Measurements from ENCODE around the gene ERFL.
"Not testable (repeated sequence)": the region's sequence is repeated elsewhere in the genome, so short reads cannot be mapped to it uniquely, and the experiment has no call there.

The ERFL gene

DNA sequence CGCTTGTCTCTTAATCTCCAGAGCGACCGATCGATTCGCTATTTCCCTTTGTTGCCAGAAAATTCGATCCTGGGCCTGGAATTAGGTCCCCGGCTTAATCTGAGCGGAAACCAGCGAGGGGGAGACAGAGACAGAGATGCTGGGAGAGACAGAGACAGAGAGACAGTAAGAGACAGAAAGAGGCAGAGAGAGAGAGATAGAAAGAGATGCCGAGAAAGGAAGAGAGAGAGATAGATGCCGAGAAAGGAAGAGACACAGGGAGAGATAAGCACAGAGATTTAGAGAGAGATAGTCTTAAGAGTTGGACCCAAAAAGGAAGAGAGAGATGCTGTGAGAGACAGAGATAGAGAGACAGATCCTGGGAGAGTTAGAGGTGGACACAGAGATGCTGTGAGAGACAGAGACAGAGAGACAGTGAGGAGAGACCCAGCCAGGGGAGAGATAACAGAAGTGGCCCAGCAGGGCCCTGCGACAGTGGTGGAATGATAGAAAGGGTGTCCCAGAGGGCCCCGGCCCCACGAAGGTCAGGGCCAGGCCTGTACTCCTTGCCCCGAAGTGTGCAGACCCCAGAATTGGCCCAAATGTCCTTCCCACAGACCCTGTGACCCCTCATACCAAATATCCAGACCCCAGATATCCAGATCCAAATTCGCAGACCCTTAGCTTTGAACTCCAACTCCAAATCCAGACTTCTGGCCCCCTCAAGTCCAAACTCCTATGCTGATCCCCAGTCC lies 1.3 kb downstream of the ERFL start:
- no peak for DNase-seq

DNA sequence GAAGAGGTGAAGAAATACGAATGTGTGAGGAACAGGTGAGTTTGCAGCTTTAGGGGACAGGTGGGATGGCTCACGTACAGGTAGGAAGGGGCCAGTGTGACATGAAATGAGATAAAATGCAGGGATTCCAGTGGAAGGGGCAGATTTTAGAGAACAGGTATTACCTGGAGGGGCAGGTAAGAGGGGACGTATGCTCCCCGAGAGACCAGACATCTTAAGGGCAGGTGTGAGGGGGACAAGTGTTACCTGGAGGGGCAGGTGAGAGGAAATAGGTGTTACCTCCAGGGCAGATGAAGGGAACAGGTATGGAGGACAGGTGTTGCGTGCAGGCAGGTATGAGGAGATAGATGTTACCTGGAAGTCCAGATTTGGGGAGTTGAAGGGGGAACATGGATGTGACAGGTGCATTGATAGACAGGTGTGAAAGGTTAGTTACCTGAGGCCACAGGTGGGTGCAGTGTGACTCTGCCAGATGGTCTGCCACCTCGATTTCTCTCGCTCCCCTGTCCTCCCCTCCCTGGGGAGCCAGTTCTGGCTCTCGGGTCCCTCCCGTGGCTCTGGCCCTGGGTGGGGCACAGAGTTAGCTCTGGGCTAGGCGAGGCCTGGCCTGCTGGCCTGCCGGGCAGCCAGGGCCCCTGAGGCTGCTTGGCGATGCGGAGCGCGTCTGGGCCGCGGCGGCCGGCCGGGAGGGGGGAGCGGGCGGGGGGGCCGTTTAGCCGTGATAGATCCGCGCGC lies 2.1 kb downstream of the ERFL start:
- no peak for DNase-seq

DNA sequence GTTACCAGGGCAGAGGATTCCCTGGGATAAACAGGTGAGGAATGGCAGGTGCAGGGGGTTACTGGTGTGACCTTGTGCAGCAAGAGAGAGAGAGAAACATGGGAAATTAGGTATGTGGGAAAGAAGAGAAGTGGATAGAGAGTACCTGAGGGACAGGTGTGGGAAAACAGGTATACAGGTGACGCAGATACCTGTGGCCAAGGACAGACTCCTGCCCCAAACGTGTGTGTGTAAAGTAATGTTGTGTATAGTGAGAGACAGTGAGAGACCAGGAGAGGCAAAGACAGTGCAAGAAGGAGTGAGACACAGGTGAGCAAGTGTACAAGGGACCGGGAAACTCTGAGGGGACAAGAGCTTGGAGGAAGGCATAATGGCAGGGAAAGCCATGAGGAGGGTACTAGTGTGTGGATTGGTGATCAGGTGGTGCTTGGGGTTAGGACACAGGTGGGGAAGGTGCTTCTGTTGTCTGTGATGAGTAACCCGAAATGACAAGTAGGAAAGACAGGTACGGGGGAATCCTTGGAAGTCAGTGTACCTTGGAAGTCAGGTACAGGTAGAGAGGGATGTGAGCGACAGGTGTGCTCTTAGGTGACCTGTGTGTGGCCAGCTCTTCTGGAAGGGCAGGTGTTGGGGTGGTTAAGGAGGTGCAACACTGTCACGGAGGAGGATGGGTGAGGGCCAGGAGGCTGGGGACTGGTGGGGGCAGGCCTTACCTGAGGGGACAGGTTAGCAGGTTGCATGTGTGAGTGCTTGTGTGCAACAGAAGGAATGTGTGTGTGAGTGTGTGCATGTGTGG lies 2.8 kb downstream of the ERFL start:
- no peak for DNase-seq

DNA sequence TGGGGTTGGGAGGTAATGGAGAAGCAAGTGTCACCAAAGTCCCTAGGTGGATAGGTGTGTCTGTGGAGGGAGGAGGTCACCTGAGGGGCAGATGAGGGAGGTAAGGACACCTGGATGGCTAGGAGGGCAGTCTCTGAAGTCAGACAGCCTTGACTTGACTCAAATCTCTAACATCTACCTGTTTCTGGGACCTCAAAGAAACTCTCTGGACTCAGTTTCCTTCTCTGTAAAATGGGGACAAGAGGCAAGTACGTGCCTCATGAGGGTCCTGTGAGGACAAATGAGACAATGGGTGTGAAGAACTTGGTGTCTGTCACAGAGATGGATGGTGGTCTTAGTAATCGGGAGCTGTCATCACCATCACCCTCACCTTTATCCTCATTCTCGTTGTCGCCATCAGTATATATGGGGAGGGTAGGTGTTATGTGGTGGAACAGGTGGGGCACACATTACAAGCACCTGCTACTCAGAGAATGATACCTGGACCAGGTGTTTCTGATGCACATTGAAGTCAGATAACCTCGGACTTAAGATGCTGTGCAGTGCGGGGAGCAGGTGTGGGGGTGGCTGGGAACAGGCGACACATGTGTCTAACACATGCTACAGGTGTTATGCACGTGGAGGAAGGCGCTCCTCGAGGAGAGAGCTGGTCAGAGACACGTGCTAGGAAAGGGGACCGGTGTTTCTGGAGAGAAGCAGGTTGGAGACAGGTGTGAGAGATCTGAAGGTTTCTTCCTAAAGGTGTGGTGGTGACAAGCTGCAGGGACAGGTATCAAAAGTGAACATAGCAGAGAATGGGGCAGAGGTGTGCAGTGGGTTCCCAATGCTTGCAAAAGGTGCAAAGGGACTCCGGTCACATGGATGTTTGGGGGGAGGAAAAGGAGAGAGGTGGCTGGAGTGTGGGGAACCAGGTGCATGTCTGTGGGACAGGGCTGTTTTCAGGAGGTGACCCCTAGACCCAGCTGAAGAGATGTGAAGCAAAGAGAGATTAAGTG lies 3.8 kb downstream of the ERFL start:
- DNase-seq, result no peak

DNA sequence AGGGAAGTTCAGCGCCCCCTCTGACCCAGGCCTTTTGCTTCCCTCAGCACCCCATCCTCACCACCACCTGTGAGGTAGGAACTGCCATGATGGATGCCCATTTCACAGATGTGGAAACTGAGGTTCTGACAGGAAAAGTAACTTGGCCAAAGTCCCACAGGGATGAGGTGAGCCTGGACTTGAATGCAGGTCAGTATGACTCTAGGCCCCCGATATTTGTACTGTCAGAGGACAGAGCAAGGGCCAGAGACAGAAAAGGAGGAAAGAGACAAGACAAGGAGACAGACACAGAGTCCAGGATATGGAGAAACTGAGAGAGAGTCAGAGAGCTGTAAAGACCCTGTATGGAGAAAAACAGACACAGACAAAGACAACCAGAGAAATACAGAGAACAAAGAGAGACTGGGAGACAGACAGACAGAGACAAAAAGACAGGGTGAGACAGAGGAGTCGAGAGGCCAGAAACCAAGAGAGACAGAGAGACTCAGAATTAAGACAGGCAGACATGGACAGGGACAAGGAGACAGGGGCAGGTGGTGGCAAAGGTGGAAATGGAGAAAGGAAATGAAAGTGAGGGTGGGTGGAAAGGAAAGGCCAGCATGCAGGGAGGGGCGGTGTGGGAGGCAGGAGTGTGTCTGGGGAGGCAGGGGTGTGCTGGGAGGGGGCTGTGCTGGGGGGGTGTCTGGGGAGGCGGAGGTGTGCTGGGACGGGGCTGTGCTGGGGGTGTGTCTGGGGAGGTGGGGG lies 5.0 kb downstream of the ERFL start:
- DNase-seq, result no peak

DNA sequence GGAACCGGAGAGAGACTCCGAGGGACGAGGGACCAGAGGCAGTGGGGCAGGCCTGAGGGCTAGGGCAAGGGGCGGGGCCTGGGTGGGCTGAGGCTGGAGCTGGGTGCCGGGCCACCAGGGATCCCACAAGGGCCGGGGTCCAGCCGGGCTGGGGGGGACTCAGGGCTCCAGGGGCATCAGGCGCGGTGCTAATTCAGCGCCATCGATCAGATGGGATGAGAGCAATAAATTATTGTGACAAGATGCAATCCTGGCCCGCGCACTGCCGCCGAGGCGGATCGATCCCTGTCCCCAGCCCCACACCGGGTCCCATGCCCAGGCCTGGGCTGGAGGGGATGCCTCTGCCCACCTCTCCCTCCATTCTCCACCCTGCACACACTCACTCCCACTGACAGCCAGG lies 5.7 kb downstream of the ERFL start:
- no peak for DNase-seq

DNA sequence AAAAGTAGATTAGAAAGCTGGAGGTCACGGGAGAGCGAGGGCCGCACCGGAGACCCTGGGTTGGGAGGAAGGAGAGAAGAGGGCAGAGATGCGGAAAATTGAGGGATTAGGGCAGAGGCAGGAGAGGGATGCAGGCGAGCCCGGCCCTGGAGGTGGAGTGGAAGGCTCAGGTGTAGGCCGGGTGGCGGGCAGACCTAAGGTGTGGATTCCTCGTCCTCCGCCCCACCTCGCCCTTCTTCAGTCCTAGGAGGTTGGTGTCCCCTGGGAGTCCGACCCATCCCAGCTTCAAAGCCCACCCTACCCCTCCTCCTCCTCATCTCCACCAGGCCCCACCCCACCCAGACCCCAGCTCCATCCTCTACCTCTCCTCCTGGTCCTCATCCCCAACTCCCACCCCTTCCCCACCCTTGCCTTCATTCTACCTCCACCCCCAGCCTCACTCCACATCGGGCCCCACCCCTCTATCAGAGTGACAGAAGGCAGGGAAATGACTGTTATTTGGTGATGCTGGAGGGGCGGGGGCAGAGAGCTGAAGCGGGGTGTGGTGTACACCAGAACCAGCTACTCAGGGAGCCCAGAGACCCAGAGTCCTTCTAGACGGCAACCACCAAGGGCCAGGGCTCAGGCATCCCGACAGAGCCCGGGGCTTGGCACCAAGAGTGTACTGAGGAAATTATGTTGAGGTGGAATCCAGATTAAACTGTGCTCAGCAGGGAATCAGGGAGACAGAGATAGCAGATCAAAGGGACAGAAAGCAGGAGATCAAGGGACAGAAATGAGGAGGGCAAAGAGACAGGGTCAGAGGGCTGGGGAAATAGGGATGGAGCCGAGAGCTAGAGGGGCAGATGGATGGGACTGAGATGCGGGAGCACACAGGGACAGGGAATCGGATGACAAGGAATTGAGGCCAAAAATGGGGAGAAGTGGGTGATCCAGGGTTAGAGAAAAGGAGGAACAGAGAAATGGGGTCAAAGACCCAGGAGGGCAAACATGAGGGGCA lies 6.4 kb downstream of the ERFL start:
- no peak for DNase-seq

DNA sequence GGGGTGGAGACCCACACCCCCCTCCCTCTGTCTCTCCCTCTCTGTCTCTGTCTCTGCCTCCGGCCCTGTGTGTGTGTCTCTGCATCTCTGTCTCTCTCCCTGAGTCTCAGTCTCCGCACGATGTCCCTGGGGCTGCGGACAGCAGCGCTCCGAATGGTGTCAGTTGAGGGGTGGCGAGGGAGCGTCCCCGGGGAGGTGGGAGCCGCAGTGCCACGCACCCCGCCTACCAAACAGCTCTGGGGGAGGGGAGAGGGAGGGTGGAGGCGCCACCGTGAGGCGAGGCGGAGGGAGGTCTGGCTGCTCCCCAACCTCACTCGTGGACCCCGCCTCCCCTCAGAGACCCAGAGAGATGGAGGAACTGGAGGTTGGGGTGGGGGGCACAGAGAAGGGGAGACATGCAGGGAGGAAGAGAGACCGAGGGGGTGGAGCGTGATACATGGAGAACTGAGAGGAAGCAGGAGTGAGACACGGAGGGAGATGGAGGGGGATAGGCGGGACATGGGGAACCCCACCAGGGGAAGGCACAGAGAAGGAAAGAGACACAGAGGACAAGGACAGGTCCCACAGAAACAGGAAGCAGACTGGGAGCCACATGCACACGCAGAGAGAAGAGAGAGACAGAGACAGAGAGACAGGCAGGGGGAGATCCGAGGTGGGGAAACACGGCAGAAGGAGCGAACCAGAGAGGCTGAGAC lies 7.2 kb downstream of the ERFL start:
- DNase-seq, result no peak

DNA sequence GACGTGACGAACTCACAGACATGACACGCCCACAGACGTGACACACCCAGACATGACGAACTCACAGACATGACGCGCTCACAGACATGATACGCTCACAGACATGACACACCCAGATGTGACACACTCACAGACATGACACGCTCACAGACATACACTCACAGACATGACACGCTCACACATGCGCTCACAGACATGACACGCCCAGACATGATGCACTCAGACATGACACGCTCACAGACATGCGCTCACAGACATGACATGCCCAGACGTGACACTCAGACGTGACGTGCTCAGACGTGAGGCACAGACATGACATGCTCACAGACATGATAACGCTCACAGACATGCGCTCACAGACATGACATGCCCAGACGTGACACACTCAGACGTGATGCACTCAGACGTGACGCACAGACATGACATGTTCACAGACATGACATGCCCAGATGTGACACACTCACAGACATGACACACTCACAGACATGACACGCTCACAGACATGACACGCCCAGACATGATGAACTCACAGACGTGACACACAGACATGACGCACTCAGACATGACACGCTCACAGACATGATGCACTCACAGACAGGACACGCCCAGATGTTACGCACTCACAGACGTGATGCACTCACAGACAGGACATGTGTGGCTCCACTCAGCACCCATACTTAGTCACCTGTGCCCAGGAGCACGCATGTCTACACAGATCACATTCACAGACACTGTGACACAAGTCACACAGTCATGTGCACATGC lies 8.1 kb downstream of the ERFL start:
- no peak for DNase-seq

DNA sequence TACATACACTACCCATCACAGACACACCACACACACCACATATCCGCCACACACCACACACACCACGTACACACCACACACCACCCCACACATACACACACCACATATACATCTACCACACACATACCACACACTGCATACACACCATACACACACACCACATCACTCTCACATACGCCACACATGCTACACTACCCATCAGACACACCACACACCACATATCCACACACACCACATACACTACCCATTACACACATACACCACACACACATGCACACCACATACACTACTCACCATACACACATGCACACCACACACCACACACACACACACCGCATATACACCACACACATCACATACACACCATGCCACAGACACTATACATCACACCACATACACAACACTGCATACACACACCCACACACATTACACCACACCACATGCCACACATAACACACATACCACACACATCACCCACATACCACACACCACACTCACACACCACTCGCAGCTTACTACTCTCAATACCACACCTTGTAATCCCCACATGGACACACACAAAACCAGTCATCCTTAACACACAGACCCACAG lies 9.5 kb downstream of the ERFL start:
- no peak for DNase-seq

DNA sequence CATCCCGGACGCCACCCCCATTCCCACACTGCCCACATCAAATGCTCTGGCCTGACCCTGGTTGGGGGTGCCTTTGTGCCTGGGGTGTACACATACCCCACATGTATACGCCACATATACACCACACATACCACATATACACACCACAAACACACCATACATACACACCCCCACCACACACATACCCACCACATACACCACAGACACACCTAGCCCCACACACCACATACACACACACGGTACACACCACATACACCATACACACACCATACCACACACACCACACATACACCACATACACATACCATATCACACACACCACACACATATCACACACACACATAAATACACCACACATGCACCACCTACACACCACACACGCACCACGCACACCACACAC lies 10.2 kb downstream of the ERFL start:
- no peak for DNase-seq

DNA sequence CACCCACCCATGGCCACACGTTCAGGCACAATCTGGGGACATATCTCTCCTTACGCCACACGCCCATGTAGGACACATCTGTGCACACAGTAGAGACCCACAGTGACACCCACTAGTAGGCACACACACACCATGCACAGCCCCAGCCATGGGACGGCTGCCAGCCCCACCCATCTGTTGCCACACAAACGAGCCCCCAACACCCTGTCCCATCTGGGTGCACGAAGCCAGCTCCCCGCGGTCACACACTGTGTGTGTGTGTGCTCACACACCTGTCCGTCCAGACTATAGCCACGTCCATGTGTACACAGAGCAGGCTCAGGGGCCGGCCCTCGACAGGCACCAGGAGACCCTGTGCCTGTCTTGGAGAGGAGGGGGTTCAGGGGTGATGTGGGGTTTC lies 10.6 kb downstream of the ERFL start:
- DNase-seq, result peak; percentile 23

DNA sequence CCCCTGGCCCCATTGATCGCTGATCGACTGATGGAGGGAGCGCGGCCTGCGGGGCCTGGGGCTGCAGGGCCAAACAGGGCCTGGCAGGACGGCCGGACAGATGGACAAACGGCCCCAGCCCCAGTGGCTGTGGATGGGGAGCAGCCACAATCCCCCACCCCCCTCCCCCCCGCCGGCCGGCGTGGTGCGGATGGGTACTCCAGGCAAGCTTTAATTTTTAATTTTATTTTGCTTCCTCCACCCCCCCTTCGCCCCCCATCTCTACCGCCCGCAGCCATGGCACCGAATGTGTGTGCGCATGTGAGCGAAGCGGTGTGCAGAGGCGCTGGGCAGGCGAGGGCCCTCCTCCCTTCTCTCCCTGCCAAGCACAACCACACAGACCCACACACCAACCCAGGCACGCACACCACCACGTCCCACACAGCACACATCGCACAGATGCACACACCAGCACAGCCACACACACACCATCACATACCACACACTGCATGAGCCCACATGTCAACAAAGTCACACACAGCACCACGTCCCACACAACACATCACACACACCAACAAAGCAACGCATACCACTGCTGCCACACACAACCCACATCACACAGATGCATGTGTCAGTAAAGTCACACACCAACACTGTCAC lies 12.4 kb downstream of the ERFL start:
- DNase-seq, result no peak

DNA sequence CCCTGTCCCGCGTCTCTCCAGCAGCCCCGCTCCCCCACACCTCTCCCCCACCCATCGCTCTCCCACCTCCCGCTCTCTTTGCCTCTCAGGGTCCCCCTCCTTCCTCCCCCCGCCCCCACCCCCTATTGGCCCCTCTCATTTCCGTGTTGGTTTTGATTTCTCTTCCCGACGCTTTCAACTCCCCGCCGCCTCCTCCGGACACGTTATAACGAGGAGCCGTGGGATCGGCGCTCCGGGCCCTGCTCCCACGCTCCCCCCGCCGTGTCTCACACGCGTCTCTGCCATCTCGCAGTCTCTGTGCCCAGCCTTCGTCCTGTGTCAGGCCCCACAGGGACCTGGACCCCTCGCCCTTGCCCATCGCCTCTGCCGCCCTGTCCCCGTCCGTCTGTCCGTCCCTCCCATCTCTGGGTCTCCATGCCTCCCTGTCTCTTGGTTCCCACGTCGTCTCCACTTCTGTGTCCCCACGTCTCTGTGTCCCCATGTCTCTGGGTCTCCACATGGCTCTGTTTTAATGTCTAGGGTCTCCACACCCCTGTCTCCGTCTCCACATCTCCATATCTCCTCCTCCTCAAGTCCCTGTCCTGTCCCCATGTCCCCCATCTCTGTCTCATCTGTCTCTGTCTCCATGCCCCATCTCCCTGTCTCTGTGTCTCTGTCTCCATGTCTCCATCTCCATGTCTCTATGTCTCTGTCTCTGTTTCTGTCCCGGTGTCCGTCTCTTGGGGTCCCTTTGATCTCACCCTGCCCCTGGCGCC lies 13.1 kb downstream of the ERFL start:
- DNase-seq, result no peak

DNA sequence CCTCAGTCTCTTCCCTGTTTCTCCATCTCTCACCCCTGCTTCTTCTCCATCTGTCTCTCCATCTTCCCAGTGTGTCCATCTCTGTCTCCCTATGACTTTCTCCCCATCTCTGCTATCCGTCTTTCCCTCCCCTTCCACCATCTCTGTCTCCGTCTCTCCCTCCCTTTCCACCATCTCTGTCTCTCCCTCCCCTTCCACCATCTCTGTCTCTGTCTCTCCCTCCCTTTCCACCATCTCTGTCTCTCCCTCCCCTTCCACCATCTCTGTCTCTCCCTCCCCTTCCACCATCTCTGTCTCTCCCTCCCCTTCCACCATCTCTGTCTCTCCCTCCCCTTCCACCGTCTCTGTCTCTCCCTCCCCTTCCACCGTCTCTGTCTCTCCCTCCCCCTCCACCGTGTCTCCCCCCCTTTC lies 13.8 kb downstream of the ERFL start:
- not testable (repeated sequence) for DNase-seq

DNA sequence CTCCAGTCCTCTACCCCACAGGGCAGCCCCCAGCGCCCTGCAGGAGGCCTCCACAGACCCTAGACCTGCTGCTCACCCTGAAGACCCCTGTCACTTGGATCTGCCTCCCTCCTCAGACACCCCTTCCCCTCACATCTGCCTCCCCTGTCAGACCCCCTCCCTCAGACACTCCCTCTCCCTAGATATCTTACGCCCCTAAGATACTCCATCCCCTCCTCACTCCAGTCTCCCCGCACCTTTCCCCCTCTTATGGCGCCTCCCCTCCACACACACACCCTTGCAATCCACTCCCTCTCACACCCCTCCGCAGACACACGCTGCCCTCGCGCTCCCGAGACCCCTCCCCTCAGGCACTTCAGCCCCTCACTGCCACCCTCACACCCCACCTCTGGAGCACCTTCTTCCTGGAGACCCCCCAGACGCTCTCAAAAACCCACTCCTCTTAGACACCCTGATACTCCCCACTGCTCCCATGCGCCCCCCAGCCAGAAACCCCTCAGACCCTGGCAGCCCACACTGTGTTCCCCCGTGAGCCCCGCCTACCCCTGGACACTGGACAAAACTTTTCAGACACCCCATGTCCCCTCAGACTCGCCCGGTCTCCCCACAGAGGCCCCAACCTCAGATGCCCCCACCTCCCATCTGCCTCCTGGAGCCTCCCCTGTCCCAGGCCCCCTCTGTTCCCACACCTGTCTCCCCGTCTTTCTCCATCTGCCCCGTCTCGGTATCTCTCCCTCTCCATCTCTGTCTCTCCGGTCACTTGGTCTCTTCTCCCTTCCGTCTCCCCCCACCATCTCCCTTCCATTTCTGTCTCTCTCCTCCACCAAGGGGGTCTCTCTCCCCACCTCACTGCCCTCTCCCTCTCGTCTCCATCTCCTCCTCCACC lies 14.5 kb downstream of the ERFL start:
- no peak for DNase-seq

All from NCI-H1694 treated with DMSO at 0.1 percent for 48 hours (cell line).